Endothelial cell (in vitro differentiated cells): ENCODE results near the gene CDH23. TPM values are rescaled to one million over a fixed set of nuclear protein-coding genes. Genes with fewer than 3 reads are reported as not detected.

Experiments
- DNase-seq: peaks from one replicate; pipeline ENCODE4 v3.0.0; 2021; ENCODE audit warnings: low spot score
- H3K27ac Mint-ChIP-seq: one replicate; pipeline ENCODE4 v1.8.0; 2021; ENCODE audit warnings: mixed read lengths, inconsistent platforms; ENCODE audit not compliant: unreplicated experiment
- H3K27me3 Mint-ChIP-seq: one replicate; pipeline ENCODE4 v1.8.0; 2021; ENCODE audit warnings: mild to moderate bottlenecking, moderate library complexity, mixed read lengths, inconsistent platforms; ENCODE audit not compliant: unreplicated experiment
- H3K36me3 Mint-ChIP-seq: one replicate; pipeline ENCODE4 v1.8.0; 2021; ENCODE audit warnings: mild to moderate bottlenecking, low read depth, mixed read lengths, inconsistent platforms; ENCODE audit not compliant: unreplicated experiment
- H3K4me1 Mint-ChIP-seq: one replicate; pipeline ENCODE4 v1.8.0; 2021; ENCODE audit warnings: mild to moderate bottlenecking, mixed read lengths, inconsistent platforms; ENCODE audit not compliant: unreplicated experiment
- H3K4me3 Mint-ChIP-seq: one replicate; pipeline ENCODE4 v1.8.0; 2021; ENCODE audit warnings: mild to moderate bottlenecking, mixed read lengths, inconsistent platforms; ENCODE audit not compliant: unreplicated experiment
- H3K9me3 Mint-ChIP-seq: one replicate; pipeline ENCODE4 v1.8.0; 2021; ENCODE audit warnings: mixed read lengths, inconsistent platforms; ENCODE audit not compliant: unreplicated experiment
- total RNA-seq: library from RNA; stranded (reverse); fragmentation: NEBNext Ultra II Directional; extraction: Animal tissue kit (Norgen Biotek cat#: 25700); gene quantifications from one replicate; pipeline ENCODE4 v1.2.1, GENCODE V29; 2021; ENCODE audit not compliant: unreplicated experiment
- TF ChIP-seq, protein P1 (sequence below): fragments of 200-600 bp; sonication (generic); IDR thresholded peaks from one replicate; pipeline ENCODE4 v1.5.0; 2021; ENCODE audit warnings: antibody characterized with exemption; ENCODE audit not compliant: unreplicated experiment

Gene CDH23
- total RNA-seq, 1 donor from 2014 or later = 0.54 TPM

DNA sequence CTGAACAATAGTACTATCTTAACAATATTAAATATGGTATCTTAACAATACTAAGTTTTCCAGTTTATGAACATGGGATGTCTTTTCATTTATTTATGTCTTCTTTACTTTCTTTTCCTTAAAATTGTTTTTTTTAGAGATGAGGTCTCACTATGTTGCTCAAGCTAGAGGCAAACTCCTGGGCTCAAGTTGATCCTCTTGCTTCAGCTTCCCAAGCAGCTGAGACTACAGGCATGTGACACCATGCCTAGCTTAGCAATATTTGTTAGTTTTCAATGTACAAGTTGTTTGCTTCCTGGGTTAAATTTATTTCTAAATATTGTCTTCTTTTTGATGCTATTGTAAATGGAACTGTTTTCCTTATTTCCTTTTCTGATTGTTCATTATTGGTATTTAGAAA is 16.9 kb downstream of the CDH23 start:
- Mint-ChIP-seq H3K4me3 (no peak overlapping the region), H3K27ac (no peak overlapping the region), H3K36me3 (no peaks in the 10 kb centered on the region), H3K27me3 (peaks cover 1% of the 10 kb centered on the region), H3K4me1 (peaks cover 5% of the 10 kb centered on the region), H3K9me3 (no peaks in the 10 kb centered on the region)
- TF ChIP-seq, protein P1, sequence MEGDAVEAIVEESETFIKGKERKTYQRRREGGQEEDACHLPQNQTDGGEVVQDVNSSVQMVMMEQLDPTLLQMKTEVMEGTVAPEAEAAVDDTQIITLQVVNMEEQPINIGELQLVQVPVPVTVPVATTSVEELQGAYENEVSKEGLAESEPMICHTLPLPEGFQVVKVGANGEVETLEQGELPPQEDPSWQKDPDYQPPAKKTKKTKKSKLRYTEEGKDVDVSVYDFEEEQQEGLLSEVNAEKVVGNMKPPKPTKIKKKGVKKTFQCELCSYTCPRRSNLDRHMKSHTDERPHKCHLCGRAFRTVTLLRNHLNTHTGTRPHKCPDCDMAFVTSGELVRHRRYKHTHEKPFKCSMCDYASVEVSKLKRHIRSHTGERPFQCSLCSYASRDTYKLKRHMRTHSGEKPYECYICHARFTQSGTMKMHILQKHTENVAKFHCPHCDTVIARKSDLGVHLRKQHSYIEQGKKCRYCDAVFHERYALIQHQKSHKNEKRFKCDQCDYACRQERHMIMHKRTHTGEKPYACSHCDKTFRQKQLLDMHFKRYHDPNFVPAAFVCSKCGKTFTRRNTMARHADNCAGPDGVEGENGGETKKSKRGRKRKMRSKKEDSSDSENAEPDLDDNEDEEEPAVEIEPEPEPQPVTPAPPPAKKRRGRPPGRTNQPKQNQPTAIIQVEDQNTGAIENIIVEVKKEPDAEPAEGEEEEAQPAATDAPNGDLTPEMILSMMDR = no peak
- DNase-seq = no peak

DNA sequence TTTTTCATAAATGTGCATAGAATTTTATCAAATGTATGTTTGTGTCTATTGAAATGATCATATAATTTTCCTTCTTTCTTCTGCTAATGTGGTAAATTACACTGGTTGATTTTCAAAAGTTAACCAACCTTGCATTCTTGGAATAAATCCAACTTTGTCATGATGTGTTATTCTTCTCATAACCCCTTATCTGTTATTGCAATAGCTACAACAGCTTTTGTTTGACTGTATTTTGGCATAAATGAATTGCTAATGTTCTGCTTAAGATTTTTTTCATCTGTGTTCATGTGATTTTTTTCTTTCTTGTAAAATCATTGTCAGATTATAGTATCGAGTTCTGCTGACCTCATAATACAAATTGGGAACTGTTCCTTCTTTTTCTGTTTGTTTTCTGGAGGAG is 17.6 kb downstream of the CDH23 start:
- Mint-ChIP-seq H3K4me3 (no peak overlapping the region), H3K27me3 (no peaks in the 10 kb centered on the region), H3K9me3 (no peaks in the 10 kb centered on the region), H3K36me3 (no peaks in the 10 kb centered on the region), H3K27ac (no peak overlapping the region), H3K4me1 (peaks cover 2% of the 10 kb centered on the region)
- TF ChIP-seq, protein P1 = no peak
- no peak for DNase-seq

DNA sequence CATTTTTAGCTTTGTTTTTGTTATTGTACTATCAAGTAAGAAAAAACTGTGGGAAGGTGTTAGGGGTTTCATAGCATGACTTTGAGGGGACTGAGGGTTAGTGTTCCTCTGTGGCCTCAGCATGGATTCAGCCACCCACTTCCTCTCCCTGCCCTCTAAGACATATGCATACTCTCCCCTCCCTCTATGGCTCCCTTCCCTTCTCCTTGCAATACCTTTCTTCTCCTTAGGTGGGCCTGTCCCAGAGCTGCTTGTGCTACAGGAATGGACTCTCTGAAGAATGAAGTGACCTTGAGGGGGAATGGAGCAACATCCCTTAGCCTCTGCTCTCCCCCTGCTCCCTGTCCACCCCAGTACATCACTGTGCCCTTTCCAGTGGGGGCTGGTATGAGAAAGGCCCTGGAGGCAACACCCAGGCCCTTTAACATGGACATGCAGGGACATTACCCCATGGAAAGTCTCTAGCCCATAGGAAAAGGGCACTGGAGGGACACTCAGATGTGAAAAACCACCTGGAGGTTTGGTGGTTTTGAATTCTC is 22.4 kb downstream of the CDH23 start:
- Mint-ChIP-seq H3K27ac (no peak overlapping the region), H3K9me3 (no peaks in the 10 kb centered on the region), H3K27me3 (peaks cover 4% of the 10 kb centered on the region), H3K4me3 (no peak overlapping the region), H3K36me3 (no peaks in the 10 kb centered on the region), H3K4me1 (no peaks in the 10 kb centered on the region)
- no peak for DNase-seq
- TF ChIP-seq, protein P1 = no peak

DNA sequence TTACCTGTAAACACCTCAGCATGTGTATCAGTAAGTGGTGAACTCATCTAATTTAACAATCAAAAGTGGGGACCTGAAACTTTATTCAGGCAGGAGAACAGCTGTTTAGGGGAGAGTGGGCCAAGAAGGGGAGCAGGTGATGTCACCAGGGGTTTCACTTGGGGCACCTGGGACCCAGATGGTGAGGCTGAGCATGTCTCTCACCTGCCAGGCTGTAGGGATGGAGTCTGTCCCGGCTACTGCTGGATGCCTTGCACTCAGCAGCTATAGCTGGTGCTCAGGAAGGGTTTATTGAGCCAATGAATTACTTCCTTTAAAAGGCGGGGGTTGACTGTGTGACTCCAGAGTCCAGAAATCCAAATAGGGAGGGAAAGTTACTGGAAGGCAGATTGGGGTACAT is 23.0 kb downstream of the CDH23 start:
- Mint-ChIP-seq H3K9me3 (no peaks in the 10 kb centered on the region), H3K27ac (no peak overlapping the region), H3K36me3 (no peaks in the 10 kb centered on the region), H3K27me3 (peaks cover 4% of the 10 kb centered on the region), H3K4me1 (no peaks in the 10 kb centered on the region), H3K4me3 (no peak overlapping the region)
- TF ChIP-seq, protein P1 = no peak
- no peak for DNase-seq

DNA sequence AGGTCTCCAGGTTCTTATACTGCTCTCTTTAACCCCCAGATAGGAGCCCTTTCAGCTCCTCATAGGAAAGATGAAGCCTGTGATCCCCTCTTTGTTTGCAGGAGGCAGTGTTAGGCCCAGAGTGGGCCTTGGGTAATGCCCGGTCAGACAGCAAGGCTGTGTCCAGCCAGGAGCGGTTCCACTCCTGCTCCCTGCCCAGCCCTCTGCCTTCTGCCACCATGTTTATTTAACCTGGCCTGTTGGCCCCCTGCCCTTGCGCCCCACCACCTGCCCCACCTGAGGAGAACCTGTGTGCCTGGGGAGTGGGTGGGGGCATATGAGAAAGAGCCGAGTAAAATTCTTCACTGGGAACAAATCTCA is 24.3 kb downstream of the CDH23 start:
- Mint-ChIP-seq H3K9me3 (no peaks in the 10 kb centered on the region), H3K27ac (no peak overlapping the region)

More for the DNA sequence above, 24.3 kb downstream of the CDH23 start:
- Mint-ChIP-seq H3K36me3 (no peaks in the 10 kb centered on the region), H3K27me3 (peaks cover 5% of the 10 kb centered on the region), H3K4me1 (peaks cover 3% of the 10 kb centered on the region), H3K4me3 (no peak overlapping the region)
- TF ChIP-seq, protein P1 = no peak
- no peak for DNase-seq
